Suprapubic skin (tissue), 4 donors: ENCODE measurements around the gene MOB1B.

Experiments
- CTCF ChIP-seq, 2 donors: fragments of 200-600 bp in 1 of 2; fragments of 450-650 bp in 1 of 2; sonication (generic) in 1 of 2; IDR thresholded peaks; one replicate each; pipeline ENCODE4 v1.5.1; 2016 to 2019; ENCODE audit warnings: antibody characterized with exemption in 2 of 2, mild to moderate bottlenecking in 1 of 2, moderate library complexity in 1 of 2
- EP300 ChIP-seq: sonication (generic); formaldehyde crosslinking; IDR thresholded peaks from one replicate; pipeline ENCODE4 v1.6.1; 2017; ENCODE audit warnings: antibody characterized with exemption
- POLR2A ChIP-seq, 2 donors: fragments of 450-650 bp; IDR thresholded peaks; one replicate each; pipeline ENCODE4 v1.6.1; 2017; ENCODE audit warnings: antibody characterized with exemption in 2 of 2, mild to moderate bottlenecking in 2 of 2, moderate library complexity in 2 of 2
- POLR2AphosphoS5 ChIP-seq, 3 donors: sonication (generic); formaldehyde crosslinking; IDR thresholded peaks; one replicate each; pipeline ENCODE4 v1.6.1; 2017; ENCODE audit warnings: antibody characterized with exemption in 3 of 3

- TF ChIP-seq CTCF (IDR thresholded peaks at IDR 0.05) (no peak), EP300 (no peak), POLR2A (IDR thresholded peaks at IDR 0.05) (no peak), POLR2AphosphoS5 (IDR thresholded peaks at IDR 0.05) (no peak)
These were observed 21.4 kb upstream of the MOB1B start for GRCh38 chr4:70880739-70881138.
